IMR-90 (cell line): ENCODE measurements around the gene KRT5. TPM values are rescaled to one million over a fixed set of nuclear protein-coding genes. Genes with fewer than 3 reads are reported as not detected.

Source experiments
- ATAC-seq: fragments of 200-7000 bp; cut with Tn5 transposase; 2 replicates; pipeline ENCODE4 v1.9.1; 2020; ENCODE audit warnings: low read depth, mild to moderate bottlenecking, moderate library complexity
- BruUV-seq: library from RNA; stranded (reverse); fragments of 400-500 nt; replicated peaks from 2 replicates; lab custom pipeline; 2021; lab: Mats Ljungman, UMichigan
- CTCF ChIA-PET: fragments of 300-600 bp; formaldehyde crosslinking; extraction: SDS; loops from one replicate; lab custom pipeline; 2021; ENCODE audit warnings: antibody characterized with exemption; lab: Yijun Ruan, JAX
- POLR2A ChIA-PET: fragments of 300-600 bp; sonication (Branson Sonifier 250); formaldehyde crosslinking; loops from one replicate; lab custom pipeline; 2022; ENCODE audit warnings: antibody characterized with exemption; ENCODE audit not compliant: unreplicated experiment; lab: Charles Lee
- DNase-seq: peaks from one replicate; pipeline ENCODE4 v3.0.0; 2013
- H2AFZ ChIP-seq: replicated peaks from 2 replicates; pipeline ENCODE3; 2013; ENCODE audit warnings: low read length, mild to moderate bottlenecking; ENCODE audit not compliant: poor library complexity
- H2AK5ac ChIP-seq: 2 replicates; pipeline ENCODE4 v1.6.1; 2013; ENCODE audit warnings: low read depth, low read length, inconsistent platforms
- H2AK9ac ChIP-seq: replicated peaks from 2 replicates; pipeline ENCODE3; 2013; ENCODE audit warnings: mild to moderate bottlenecking, low read depth, low read length, moderate library complexity; ENCODE audit not compliant: poor library complexity
- H2BK120ac ChIP-seq: 2 replicates; pipeline ENCODE4 v1.6.1; 2013; ENCODE audit warnings: low read depth, low read length, inconsistent platforms
- H2BK15ac ChIP-seq: 3 replicates; pipeline ENCODE4 v1.6.1; 2013; ENCODE audit warnings: low read depth, low read length, inconsistent platforms
- H2BK20ac ChIP-seq: 2 replicates; pipeline ENCODE4 v1.6.1; 2013; ENCODE audit warnings: low read depth, mild to moderate bottlenecking, inconsistent platforms, low read length, moderate library complexity
- H2BK5ac ChIP-seq: 2 replicates; pipeline ENCODE4 v1.6.1; 2013; ENCODE audit warnings: mild to moderate bottlenecking, low read depth, low read length, inconsistent platforms; ENCODE audit not compliant: poor library complexity, severe bottlenecking
- H3K14ac ChIP-seq: replicated peaks from 2 replicates; pipeline ENCODE4 v1.6.1; 2013; ENCODE audit warnings: low read depth, low read length, inconsistent platforms
- H3K18ac ChIP-seq: 2 replicates; pipeline ENCODE4 v1.6.1; 2013; ENCODE audit warnings: low read depth, low read length, control low read depth
- H3K23ac ChIP-seq: 2 replicates; pipeline ENCODE4 v1.6.1; 2013; ENCODE audit warnings: low read depth, low read length, inconsistent platforms
- H3K27ac ChIP-seq: 2 replicates; pipeline ENCODE4 v1.5.1; 2013; ENCODE audit warnings: mild to moderate bottlenecking, control low read depth, low read length; ENCODE audit not compliant: insufficient read depth
- H3K27me3 ChIP-seq: 2 replicates; pipeline ENCODE4 v1.6.1; 2013; ENCODE audit warnings: low read length; ENCODE audit not compliant: control insufficient read depth, insufficient read depth
- H3K36me3 ChIP-seq: 2 replicates; pipeline ENCODE4 v1.6.1; 2013; ENCODE audit warnings: low read length, mixed read lengths; ENCODE audit not compliant: control insufficient read depth, insufficient read depth
- H3K4ac ChIP-seq: 2 replicates; pipeline ENCODE4 v1.6.1; 2013; ENCODE audit warnings: low read depth, low read length, inconsistent platforms
- H3K4me1 ChIP-seq: 2 replicates; pipeline ENCODE4 v1.6.1; 2013; ENCODE audit warnings: low read length, mixed read lengths; ENCODE audit not compliant: control insufficient read depth, insufficient read depth
- H3K4me2 ChIP-seq: 2 replicates; pipeline ENCODE4 v1.6.1; 2013; ENCODE audit warnings: low read depth, mild to moderate bottlenecking, control low read depth, low read length, moderate library complexity
- H3K4me3 ChIP-seq: 2 replicates; pipeline ENCODE4 v1.5.1; 2013; ENCODE audit warnings: low read depth, mild to moderate bottlenecking, control low read depth, low read length, moderate library complexity; ENCODE audit not compliant: insufficient read depth
- H3K56ac ChIP-seq: 2 replicates; pipeline ENCODE4 v1.6.1; 2013; ENCODE audit warnings: low read length, inconsistent platforms; ENCODE audit not compliant: insufficient read depth; ENCODE audit errors: extremely low read depth
- H3K79me1 ChIP-seq, 2 experiments: 2 replicates each; pipeline ENCODE4 v1.6.1; 2013; ENCODE audit warnings: low read length in 2 of 2, inconsistent platforms in 1 of 2, low read depth in 1 of 2
- H3K9ac ChIP-seq: 2 replicates; pipeline ENCODE4 v1.6.1; 2013; ENCODE audit warnings: low read depth, low read length, control low read depth
- H3K9me1 ChIP-seq: 2 replicates; pipeline ENCODE4 v1.6.1; 2013; ENCODE audit warnings: low read length, inconsistent platforms; ENCODE audit not compliant: insufficient read depth
- H3K9me3 ChIP-seq: 2 replicates; pipeline ENCODE4 v1.6.1; 2013; ENCODE audit warnings: low read length; ENCODE audit not compliant: control insufficient read depth, insufficient read depth
- H4K20me1 ChIP-seq: 2 replicates; pipeline ENCODE4 v1.6.1; 2013; ENCODE audit warnings: low read length, inconsistent platforms; ENCODE audit not compliant: insufficient read depth
- H4K5ac ChIP-seq: 2 replicates; pipeline ENCODE4 v1.6.1; 2013; ENCODE audit warnings: mild to moderate bottlenecking, low read depth, low read length, control low read depth
- H4K8ac ChIP-seq, 2 experiments: 2 replicates each; pipeline ENCODE4 v1.6.1; 2013; ENCODE audit warnings: low read depth in 2 of 2, low read length in 2 of 2, control low read depth in 1 of 2, inconsistent platforms in 1 of 2
- H4K91ac ChIP-seq: 2 replicates; pipeline ENCODE4 v1.6.1; 2013; ENCODE audit warnings: low read depth, low read length, inconsistent platforms; ENCODE audit not compliant: insufficient read depth
- CEBPB ChIP-seq: IDR thresholded peaks from 2 replicates; pipeline ENCODE4 v1.6.1; 2012; ENCODE audit warnings: low read depth, low read length, improper control_type of control experiment
- CTCF ChIP-seq: conservative IDR thresholded peaks from 2 replicates; pipeline ENCODE4 v1.5.1; 2012; ENCODE audit warnings: mild to moderate bottlenecking, low read depth, low read length, improper control_type of control experiment
- NFE2L2 ChIP-seq: fragments of 150-350 bp; IDR thresholded peaks from 2 replicates; pipeline ENCODE4 v1.6.1; 2016; ENCODE audit warnings: low read depth, mild to moderate bottlenecking, low read length
- POLR2A ChIP-seq: IDR thresholded peaks from 2 replicates; pipeline ENCODE4 v1.6.1; 2012; ENCODE audit warnings: mild to moderate bottlenecking, low read depth, low read length
- RAD21 ChIP-seq: IDR thresholded peaks from 2 replicates; pipeline ENCODE4 v1.6.1; 2012; ENCODE audit warnings: low read length, improper control_type of control experiment
- RFX5 ChIP-seq: IDR thresholded peaks from 2 replicates; pipeline ENCODE4 v1.8.0; 2012; ENCODE audit warnings: low read depth, mild to moderate bottlenecking, low read length, moderate library complexity
- SMC3 ChIP-seq: fragments of 150-350 bp; IDR thresholded peaks from 2 replicates; pipeline ENCODE4 v1.6.1; 2016; ENCODE audit warnings: low read depth, mild to moderate bottlenecking, antibody characterized with exemption, low read length, moderate library complexity
- WGBS, 2 experiments: methylation state at CpG; one replicate each; pipeline versions ENCODE4 v1.1.5 to v1.1.7; 2013; ENCODE audit warnings: missing lambda C conversion rate in 2 of 2; ENCODE audit not compliant: insufficient read length in 1 of 2; ENCODE audit errors: extremely low coverage in 2 of 2; 5-methylcytosine and 5-hydroxymethylcytosine counted together
- dilution Hi-C: fragments of 300-500 bp; cut with HindIII; formaldehyde crosslinking; loops from one replicate; pipeline ENCODE4 v1.14.3; 2018; ENCODE audit warnings: low sequenced_read_pairs; ENCODE audit not compliant: unreplicated experiment
- in situ Hi-C: fragments of 300-500 bp; cut with MboI; formaldehyde crosslinking; loops from 3 replicates; pipeline ENCODE4 v1.14.3; 2019; ENCODE audit warnings: low sequenced_read_pairs, inconsistent platforms, mixed read lengths
- intact Hi-C: fragments of 100-400 bp; cut with micrococcal nuclease; formaldehyde crosslinking; loops from 2 replicates; pipeline ENCODE4 v1.10.0; 2022
- polyA plus RNA-seq, 3 experiments: library from polyadenylated mRNA; depleted of rRNA; stranded (reverse); fragments of >200 nt; gene quantifications; 2 replicates each; pipeline ENCODE4 v1.2.3, GENCODE V29; 2012; ENCODE audit warnings: low replicate concordance in 1 of 3
- total RNA-seq: library from RNA; depleted of rRNA; stranded (reverse); fragments of >200 nt; gene quantifications from 2 replicates; pipeline ENCODE4 v1.2.3, GENCODE V29; 2012

The KRT5 gene
- total and polyA plus RNA-seq, 2 of the 4 experiments (the other 2 are of a cell fraction) = not detected

- no TSS peak for BruUV-seq
- Histone ChIP-seq H3K56ac (no peak overlapping the region), H2AK9ac (no peak overlapping the region), H3K18ac (no peak overlapping the region), H3K9ac (no peak overlapping the region), H4K8ac (no peak overlapping the region), H4K5ac (no peak overlapping the region), H2BK120ac (no peak overlapping the region), H2BK15ac (no peak overlapping the region), H3K23ac (no peak overlapping the region), H3K36me3 (no peaks in the 10 kb centered on the region), H3K27me3 (peaks cover 7% of the 10 kb centered on the region), H2AFZ (no peak overlapping the region), H4K91ac (no peak overlapping the region), H3K79me1 (no peaks in the 10 kb centered on the region), H2BK20ac (no peak overlapping the region), H3K4me3 (no peak overlapping the region), H3K9me1 (no peaks in the 10 kb centered on the region), H3K14ac (no peak overlapping the region), H2AK5ac (no peak overlapping the region), H3K9me3 (no peaks in the 10 kb centered on the region), H3K4ac (no peak overlapping the region), H4K20me1 (no peaks in the 10 kb centered on the region), H3K27ac (no peak overlapping the region), H3K4me1 (no peaks in the 10 kb centered on the region), H2BK5ac (no peak overlapping the region), H3K4me2 (no peak overlapping the region)
- peak; percentile 39; the same call in 1 of the 2 replicates for TF ChIP-seq RAD21
- peak; percentile 51 for TF ChIP-seq CTCF
- TF ChIP-seq POLR2A = no peak
- no peak for TF ChIP-seq RFX5
- no peak for TF ChIP-seq CEBPB
- TF ChIP-seq NFE2L2 = no peak
- peak; percentile 49 for TF ChIP-seq SMC3
- dilution Hi-C loops = no loop called here
- ChIA-PET POLR2A (no interaction called here), CTCF (interaction anchor here (1.2 kb wide), 1 partner anchor 13 kb away, joined by 3 read pairs; the partner anchor contains the start of gene KRT5)
- no CpG with 5 or more reads among the region's 4 CpGs for WGBS, 2 experiments
- peak; percentile 65 for DNase-seq
- intact Hi-C loops = loop anchor here (1.0 kb wide), 2 partner anchors 135 to 351 kb away; no protein-coding TSS in a partner anchor
- in situ Hi-C loops = no loop called here
- ATAC-seq = peak; percentile 84
These were observed 13.1 kb downstream of the KRT5 start for GRCh38 chr12:52506858-52507715.
